VCaP (cell line): Measurements from ENCODE around the gene TRIOBP.

Experiments used
- H3K27ac ChIP-seq: fragments of 450-650 bp; 2 replicates; pipeline ENCODE4 v1.5.1; 2017
- TF ChIP-seq, protein P1 (sequence below): fragments of 450-650 bp; conservative IDR thresholded peaks from 2 replicates; pipeline ENCODE4 v1.5.1; 2017; ENCODE audit warnings: mild to moderate bottlenecking, moderate library complexity

TRIOBP gene

DNA sequence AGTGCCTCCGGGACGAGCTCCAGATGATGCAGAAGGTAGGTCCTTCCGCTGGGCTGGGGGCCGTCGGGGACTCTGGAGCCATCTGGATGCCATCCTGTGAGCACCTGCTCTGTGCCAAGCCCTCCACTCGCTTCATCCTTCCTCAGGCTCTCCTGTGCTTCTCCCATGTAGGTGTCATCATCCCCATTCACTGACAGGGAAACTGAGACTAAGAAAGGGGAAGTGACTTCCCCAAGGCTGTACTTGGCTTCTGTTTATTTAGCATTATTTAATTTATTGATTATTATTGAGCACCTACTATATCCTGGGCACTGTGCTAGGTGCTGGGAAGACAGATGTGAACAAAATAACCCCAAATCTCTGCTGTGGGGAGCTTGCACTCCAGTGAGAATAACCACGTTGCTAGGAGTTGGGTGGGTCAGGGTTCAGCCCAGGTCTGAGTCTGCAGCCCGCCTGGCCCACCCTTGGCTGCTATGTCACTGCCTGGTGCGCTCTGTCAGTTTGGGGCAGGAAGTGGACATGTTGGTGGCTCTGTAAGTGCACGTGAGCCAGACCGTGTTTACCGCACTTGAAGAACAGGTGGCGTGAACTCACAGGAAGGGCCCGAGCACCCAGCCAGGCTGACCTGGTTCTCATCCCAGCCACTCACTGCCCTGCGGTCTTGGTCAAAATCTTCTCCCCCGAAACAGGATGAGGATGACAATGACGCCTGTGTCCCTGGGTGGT is 75.0 kb downstream of the TRIOBP start:
- no peak overlapping the region for H3K27ac ChIP-seq
- TF ChIP-seq, protein P1, sequence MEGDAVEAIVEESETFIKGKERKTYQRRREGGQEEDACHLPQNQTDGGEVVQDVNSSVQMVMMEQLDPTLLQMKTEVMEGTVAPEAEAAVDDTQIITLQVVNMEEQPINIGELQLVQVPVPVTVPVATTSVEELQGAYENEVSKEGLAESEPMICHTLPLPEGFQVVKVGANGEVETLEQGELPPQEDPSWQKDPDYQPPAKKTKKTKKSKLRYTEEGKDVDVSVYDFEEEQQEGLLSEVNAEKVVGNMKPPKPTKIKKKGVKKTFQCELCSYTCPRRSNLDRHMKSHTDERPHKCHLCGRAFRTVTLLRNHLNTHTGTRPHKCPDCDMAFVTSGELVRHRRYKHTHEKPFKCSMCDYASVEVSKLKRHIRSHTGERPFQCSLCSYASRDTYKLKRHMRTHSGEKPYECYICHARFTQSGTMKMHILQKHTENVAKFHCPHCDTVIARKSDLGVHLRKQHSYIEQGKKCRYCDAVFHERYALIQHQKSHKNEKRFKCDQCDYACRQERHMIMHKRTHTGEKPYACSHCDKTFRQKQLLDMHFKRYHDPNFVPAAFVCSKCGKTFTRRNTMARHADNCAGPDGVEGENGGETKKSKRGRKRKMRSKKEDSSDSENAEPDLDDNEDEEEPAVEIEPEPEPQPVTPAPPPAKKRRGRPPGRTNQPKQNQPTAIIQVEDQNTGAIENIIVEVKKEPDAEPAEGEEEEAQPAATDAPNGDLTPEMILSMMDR: no peak

DNA sequence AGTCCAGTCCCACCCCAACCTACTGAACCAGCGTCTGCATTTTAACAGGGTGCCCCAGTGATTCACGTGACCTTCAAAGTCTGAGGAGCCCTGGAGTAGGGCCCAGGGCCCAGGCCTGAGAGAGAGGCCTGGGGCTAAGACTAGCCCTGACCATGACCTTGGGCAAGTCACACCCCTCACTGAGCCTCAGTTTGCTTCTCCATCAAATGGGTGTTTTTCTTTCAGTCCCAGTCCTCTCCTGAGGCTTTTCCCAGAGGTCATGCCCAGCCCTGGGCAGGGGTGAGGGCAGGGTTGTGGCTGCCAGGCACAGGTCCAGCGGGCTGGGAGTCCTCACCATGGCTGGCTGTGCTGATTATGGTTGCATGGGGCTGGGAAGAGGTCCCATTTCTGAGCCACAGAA is 77.9 kb downstream of the TRIOBP start:
- H3K27ac ChIP-seq: no peak overlapping the region
- TF ChIP-seq, protein P1: no peak

DNA sequence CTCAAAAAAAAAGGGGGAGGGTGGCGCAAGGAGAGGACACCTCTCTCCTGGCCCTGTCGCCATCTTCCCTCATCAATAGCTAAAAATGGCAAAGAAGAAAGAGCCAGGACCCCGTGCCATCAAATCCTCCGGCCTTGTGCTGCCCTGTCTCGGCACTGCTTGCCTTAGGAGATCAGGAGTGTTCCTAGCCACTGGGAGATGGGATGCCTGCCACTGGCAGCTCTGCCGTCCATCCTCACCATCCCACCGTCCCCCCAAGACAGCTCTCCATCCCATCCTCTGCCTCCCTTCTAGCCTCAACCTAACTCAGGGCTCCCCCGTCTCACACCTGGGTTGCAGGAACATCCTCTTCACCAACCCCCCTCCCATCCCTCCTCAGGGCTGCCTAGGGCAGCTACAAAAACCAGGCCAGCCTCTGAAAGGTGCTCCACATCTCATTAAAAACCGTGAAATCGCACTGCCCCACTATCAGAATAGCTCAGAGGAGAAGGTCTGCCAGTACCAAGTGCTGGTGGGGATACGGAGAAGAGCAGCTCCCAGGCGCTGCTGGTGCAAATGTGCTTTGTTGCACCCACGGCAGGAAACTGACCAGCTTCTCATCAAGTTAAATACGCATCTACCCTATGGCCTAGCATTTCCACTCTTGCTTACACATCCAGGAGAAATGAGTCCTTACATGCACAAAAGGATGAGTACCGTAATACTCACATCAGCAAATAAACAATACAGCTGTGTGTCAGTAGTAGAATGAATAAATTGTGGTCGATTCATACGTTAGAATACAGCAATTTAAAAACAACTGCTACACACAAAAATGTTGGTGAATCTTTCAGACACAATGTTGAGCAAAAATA is 79.2 kb downstream of the TRIOBP start:
- TF ChIP-seq, protein P1: no peak
- H3K27ac ChIP-seq: peak overlapping the region; percentile 57

DNA sequence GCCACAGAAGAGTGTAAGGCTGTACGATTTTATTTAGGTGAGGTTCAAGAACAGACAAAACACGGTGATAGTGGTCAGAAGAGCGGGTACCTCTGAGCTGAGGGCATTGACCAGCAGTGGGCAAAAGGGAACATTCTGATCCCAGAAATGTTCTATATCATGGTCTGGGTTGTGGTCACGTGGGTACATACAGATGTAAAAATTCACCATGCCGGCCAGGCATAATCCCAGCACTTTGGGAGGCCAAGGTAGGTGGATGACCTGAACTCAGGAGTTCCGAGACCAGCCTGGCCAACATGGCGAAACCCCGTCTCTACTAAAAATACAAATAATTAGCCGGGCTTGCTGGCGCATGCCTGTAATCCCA is 79.8 kb downstream of the TRIOBP start:
- TF ChIP-seq, protein P1: no peak
- peak overlapping the region; percentile 57 for H3K27ac ChIP-seq

DNA sequence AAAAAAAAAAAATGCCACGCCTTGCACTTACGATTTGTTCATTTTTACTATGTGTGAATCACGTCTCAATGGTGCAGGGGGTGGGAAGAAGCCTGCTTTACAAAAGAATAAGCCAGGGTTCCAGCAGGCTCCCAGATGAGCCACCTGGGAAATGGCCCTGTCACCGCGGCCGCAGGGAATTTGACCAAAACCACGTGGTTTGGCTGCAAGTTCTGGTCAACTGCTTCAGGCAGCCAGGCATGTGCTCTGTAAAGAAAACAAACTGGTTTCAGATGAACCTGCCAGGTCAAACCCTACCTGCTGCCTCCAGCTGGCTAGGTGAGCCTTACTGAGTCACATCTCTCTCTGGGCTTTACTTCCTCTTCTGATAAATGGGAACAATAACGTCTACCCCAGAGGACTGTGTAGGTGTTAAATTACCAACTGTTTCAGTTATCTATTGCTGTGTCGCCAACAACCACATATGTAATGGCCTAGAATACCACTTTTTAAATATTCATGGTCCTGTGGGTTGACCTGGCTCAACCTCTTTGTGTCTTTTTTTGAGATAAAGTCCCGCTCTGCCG is 80.4 kb downstream of the TRIOBP start:
- peak overlapping the region; percentile 57 for H3K27ac ChIP-seq
- TF ChIP-seq, protein P1: no peak

DNA sequence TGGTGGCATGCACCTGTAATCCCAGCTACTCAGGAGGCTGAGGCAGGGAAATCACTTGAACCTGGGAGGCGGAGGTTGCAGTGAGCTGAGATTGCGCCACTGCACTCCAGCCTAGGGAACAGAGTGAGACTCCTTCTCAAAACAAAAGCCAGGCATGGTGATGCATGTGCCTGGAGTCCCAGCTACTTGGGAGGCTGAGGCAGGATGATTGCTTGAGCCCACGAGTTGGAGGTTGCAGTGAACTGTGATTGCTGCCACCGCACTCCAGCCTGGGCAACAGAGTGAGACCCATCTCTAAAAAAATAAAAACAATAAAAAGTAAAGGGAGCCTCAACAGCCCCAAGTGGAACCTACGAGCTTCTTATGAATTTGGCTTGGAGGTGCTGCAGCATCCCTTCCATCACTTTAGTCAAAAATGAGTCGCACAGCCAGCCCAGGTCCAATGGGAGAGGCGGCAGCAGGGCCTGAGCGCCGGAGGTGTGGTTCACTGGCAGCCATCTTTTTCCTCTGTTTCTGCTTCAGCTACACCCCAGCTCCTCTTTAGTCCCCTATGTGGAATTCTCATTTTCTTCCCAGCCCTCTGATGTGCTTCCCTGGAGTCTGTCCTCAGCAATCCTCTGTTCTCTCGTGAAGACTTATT is 81.6 kb downstream of the TRIOBP start:
- H3K27ac ChIP-seq: no peak overlapping the region; the same call in 1 of the 2 replicates
- TF ChIP-seq, protein P1: no peak
